Endothelial cell of umbilical vein (primary cell): ENCODE results near the gene LITAF. TPM values are rescaled to one million over a fixed set of nuclear protein-coding genes. Genes with fewer than 3 reads are reported as not detected.

Experiments
- BruUV-seq: library from RNA; stranded (reverse); fragments of 400-500 nt; replicated peaks from 2 replicates; lab custom pipeline; 2021; lab: Mats Ljungman, UMichigan
- CTCF ChIA-PET: fragments of 300-600, 350-600 bp; sonication (Branson Sonifier 250); formaldehyde crosslinking; loops from one replicate; lab custom pipeline; 2021; ENCODE audit warnings: antibody characterized with exemption, inconsistent platforms; lab: Charles Lee
- POLR2A ChIA-PET: fragments of 300-600, 350-600 bp; sonication (Branson Sonifier 250); formaldehyde crosslinking; loops from one replicate; lab custom pipeline; 2021; ENCODE audit warnings: antibody characterized with exemption, inconsistent platforms; lab: Charles Lee
- DNase-seq: peaks from one replicate; pipeline ENCODE4 v3.0.0-alpha.2; 2011; ENCODE audit warnings: low read depth, low spot score
- FAIRE-seq: peaks from 2 replicates; lab custom pipeline; 2011; peaks lifted over from hg19 to GRCh38; lab: Jason Lieb, UNC
- H2AFZ ChIP-seq: 2 replicates; pipeline ENCODE4 v1.6.0; 2012; ENCODE audit warnings: low read depth, low read length, control low read depth, inconsistent platforms
- H3K27ac ChIP-seq: 2 replicates; pipeline ENCODE4 v1.5.1; 2011; ENCODE audit warnings: low read depth, mild to moderate bottlenecking, control low read depth, low read length, moderate library complexity; ENCODE audit not compliant: insufficient read depth
- H3K27me3 ChIP-seq, 2 experiments: 2 replicates each; pipeline versions ENCODE4 v1.6.0 to v1.6.1; 2011; ENCODE audit warnings: low read length in 2 of 2, mixed read lengths in 1 of 2; ENCODE audit not compliant: control insufficient read depth in 2 of 2, insufficient read depth in 2 of 2
- H3K36me3 ChIP-seq, 2 experiments: 2 replicates in 1 of 2; 3 replicates in 1 of 2; pipeline ENCODE4 v1.5.1; 2011; ENCODE audit warnings: low read length in 2 of 2, mild to moderate bottlenecking in 1 of 2, moderate library complexity in 1 of 2; ENCODE audit not compliant: control insufficient read depth in 2 of 2, insufficient read depth in 2 of 2; ENCODE audit errors: extremely low read depth in 1 of 2
- H3K4me1 ChIP-seq: 3 replicates; pipeline ENCODE4 v1.5.1; 2011; ENCODE audit warnings: mild to moderate bottlenecking, low read length; ENCODE audit not compliant: control insufficient read depth, insufficient read depth; ENCODE audit errors: extremely low read depth
- H3K4me2 ChIP-seq: 2 replicates; pipeline ENCODE4 v1.6.1; 2011; ENCODE audit warnings: low read length, control low read depth, mixed read lengths; ENCODE audit not compliant: insufficient read depth
- H3K4me3 ChIP-seq, 3 experiments: fragments of 200-600 bp in 1 of 3; sonication (generic), shearing (Covaris generic) in 1 of 3; replicated peaks in 1 of 3; 2 replicates each; pipeline ENCODE4 v1.5.1; 2011 to 2016; ENCODE audit warnings: control low read depth in 3 of 3, low read length in 3 of 3, mild to moderate bottlenecking in 2 of 3, inconsistent platforms in 1 of 3, low read depth in 1 of 3, moderate library complexity in 1 of 3; ENCODE audit not compliant: insufficient read depth in 1 of 3
- H3K79me2 ChIP-seq: 2 replicates; pipeline ENCODE4 v1.6.0; 2012; ENCODE audit warnings: low read length, inconsistent platforms; ENCODE audit not compliant: control insufficient read depth, insufficient read depth
- H3K9ac ChIP-seq: replicated peaks from 2 replicates; pipeline ENCODE3; 2011; ENCODE audit warnings: low read length, control low read depth; ENCODE audit not compliant: insufficient read depth; ENCODE audit errors: extremely low read depth
- H3K9me1 ChIP-seq: replicated peaks from 3 replicates; pipeline ENCODE4 v1.6.0; 2011; ENCODE audit warnings: mild to moderate bottlenecking, low read length; ENCODE audit not compliant: control insufficient read depth, insufficient read depth; ENCODE audit errors: extremely low read depth
- H3K9me3 ChIP-seq: replicated peaks from 2 replicates; pipeline ENCODE4 v1.5.1; 2012; ENCODE audit warnings: low read length, inconsistent platforms; ENCODE audit not compliant: control insufficient read depth, insufficient read depth
- H4K20me1 ChIP-seq: replicated peaks from 2 replicates; pipeline ENCODE3; 2011; ENCODE audit warnings: mild to moderate bottlenecking, low read length; ENCODE audit not compliant: control insufficient read depth, insufficient read depth; ENCODE audit errors: extremely low read depth
- CTCF ChIP-seq, 2 donors: IDR thresholded peaks; 1 replicate in 1 of 2; 2 replicates in 1 of 2; pipeline ENCODE4 v1.5.1; 2011; ENCODE audit warnings: low read length in 2 of 2, mild to moderate bottlenecking in 2 of 2, moderate library complexity in 2 of 2, control low read depth in 1 of 2, inconsistent platforms in 1 of 2, low read depth in 1 of 2; ENCODE audit not compliant: insufficient read depth in 1 of 2; ENCODE audit errors: extremely low read depth in 1 of 2
- EZH2 ChIP-seq: IDR thresholded peaks from 2 replicates; pipeline ENCODE4 v1.6.1; 2012; ENCODE audit warnings: borderline replicate concordance, low read depth, mild to moderate bottlenecking, moderate library complexity, low read length, inconsistent platforms; ENCODE audit not compliant: severe bottlenecking
- FOS ChIP-seq: IDR thresholded peaks from 2 replicates; pipeline ENCODE4 v1.6.1; 2011; ENCODE audit warnings: mild to moderate bottlenecking, low read length, moderate library complexity, borderline replicate concordance; ENCODE audit not compliant: insufficient read depth
- GATA2 ChIP-seq: IDR thresholded peaks from 2 replicates; pipeline ENCODE4 v1.7.0; 2011; ENCODE audit warnings: low read depth, mild to moderate bottlenecking, moderate library complexity, mixed read lengths, low read length; ENCODE audit not compliant: insufficient read length, insufficient read depth
- JUN ChIP-seq: IDR thresholded peaks from 2 replicates; pipeline ENCODE4 v1.6.1; 2011; ENCODE audit warnings: borderline replicate concordance, low read depth; ENCODE audit not compliant: insufficient read length, insufficient read depth
- MAX ChIP-seq: IDR thresholded peaks from 2 replicates; pipeline ENCODE4 v1.6.1; 2011; ENCODE audit not compliant: insufficient read depth, insufficient read length
- MYC ChIP-seq: IDR thresholded peaks from one replicate; pipeline ENCODE4 v1.6.1; 2011; ENCODE audit warnings: mild to moderate bottlenecking, low read depth, low read length
- POLR2A ChIP-seq: IDR thresholded peaks from 2 replicates; pipeline ENCODE4 v1.6.1; 2012; ENCODE audit warnings: low read depth, mild to moderate bottlenecking, control low read depth, low read length
- POLR2AphosphoS5 ChIP-seq: IDR thresholded peaks from 2 replicates; pipeline ENCODE4 v1.6.1; 2012; ENCODE audit warnings: low read depth, mild to moderate bottlenecking, control low read depth, low read length, moderate library complexity; ENCODE audit not compliant: insufficient read depth
- dilution Hi-C: fragments of 300-500 bp; cut with MboI; formaldehyde crosslinking; loops from one replicate; pipeline ENCODE4 v1.15.0; 2019; ENCODE audit warnings: low sequenced_read_pairs; ENCODE audit not compliant: extremely low pct_ligation_motif_present
- intact Hi-C: fragments of 100-400 bp; cut with micrococcal nuclease; formaldehyde crosslinking; loops from one replicate; pipeline ENCODE4 v1.10.0; 2022
- polyA plus RNA-seq, 4 experiments: library from polyadenylated mRNA; depleted of rRNA in 3 of 4; stranded (reverse) in 3 of 4; unstranded in 1 of 4; fragments of >200 nt; gene quantifications; 2 replicates each; pipeline versions ENCODE4 v1.2.1 to v1.2.3, GENCODE V29; 2011 to 2012; ENCODE audit warnings: missing spikeins in 1 of 4
- total RNA-seq: library from RNA; stranded (reverse); gene quantifications from 2 replicates; pipeline ENCODE4 v1.2.3, GENCODE V29; 2021

Gene LITAF
- total and polyA plus RNA-seq, 2 donors (not counting 3 experiments of a cell fraction or from before 2014, with no cell fraction given) = 15.2 to 27.2 TPM

GRCh38 chr16:11547118-11547916, 39.4 kb downstream of the LITAF start:
- Histone ChIP-seq H3K4me3 (no peak overlapping the region), H3K79me2 (no peaks in the 10 kb centered on the region), H4K20me1 (no peaks in the 10 kb centered on the region), H3K4me1 (no peaks in the 10 kb centered on the region), H3K27ac (no peak overlapping the region), H3K9me3 (no peaks in the 10 kb centered on the region), H2AFZ (no peak overlapping the region), H3K9me1 (no peaks in the 10 kb centered on the region), H3K4me2 (no peak overlapping the region), H3K27me3 (peaks cover 0 to 2% of the 10 kb centered on the region in 2 experiments), H3K36me3 (no peaks in the 10 kb centered on the region), H3K9ac (no peak overlapping the region)
- FAIRE-seq (no peak), DNase-seq (no peak)
- ChIA-PET POLR2A (no interaction called here), CTCF (interaction anchor here (1.1 to 1.3 kb wide), 2 partner anchors 10 to 15 kb away, joined by 3 to 6 read pairs; no protein-coding TSS in a partner anchor)
- intact Hi-C loops (no loop called here), dilution Hi-C loops (no loop called here)
- TF ChIP-seq GATA2 (no peak), FOS (no peak), CTCF (IDR thresholded peaks at IDR 0.05; ENCODE audit: extremely low read depth in 1 of 2, insufficient read depth in 1 of 2, low read depth in 1 of 2, low read length in 2 of 2) (no peak), EZH2 (no peak), MAX (no peak), MYC (no peak), POLR2AphosphoS5 (no peak), JUN (no peak), POLR2A (no peak)
- no TSS peak for BruUV-seq
